ENCODE results near the gene EVI2B. TPM values are rescaled to one million over a fixed set of nuclear protein-coding genes. Genes with fewer than 3 reads are reported as not detected.
"Not testable (repeated sequence)": the region's sequence is repeated elsewhere in the genome, so short reads cannot be mapped to it uniquely, and the experiment has no call there.

Gene EVI2B
- total and polyA plus RNA-seq, 9 donors = 1.7 to 31.9 (median 3.0) TPM

DNA sequence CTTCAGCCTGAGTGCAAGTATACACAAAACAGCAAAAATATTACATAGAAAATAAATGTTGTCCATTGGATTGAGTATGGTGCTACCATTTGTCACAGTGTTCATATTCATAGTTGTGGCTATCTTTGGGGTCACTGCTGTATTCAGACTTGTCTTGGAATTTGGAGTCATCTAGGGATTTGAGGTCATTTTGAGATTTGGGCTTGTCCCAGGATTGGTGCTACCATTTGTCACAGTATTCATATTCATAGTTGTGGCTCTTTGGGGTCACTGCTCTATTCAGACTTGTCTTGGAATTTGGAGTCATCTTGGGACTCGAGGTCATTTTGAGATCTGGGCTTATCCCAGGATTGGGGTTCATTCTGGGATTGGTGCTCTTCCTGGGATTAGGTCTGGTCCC, 41.6 kb downstream of the EVI2B start:
- Histone ChIP-seq H3K36me3 (no peaks in the 10 kb centered on the region), H3K27ac (no peak overlapping the region), H3K4me3 (no peak overlapping the region), H3K9me3 (no peaks in the 10 kb centered on the region), H3K4me1 (ENCODE audit: insufficient read depth) (no peaks in the 10 kb centered on the region), H3K27me3 (no peaks in the 10 kb centered on the region)
- intact Hi-C loops (cut with DNase I) = no loop called here
- 83 to 96% (median 91%) methylated on average over 1 of the region's 1 CpG for WGBS, 3 donors
- TF ChIP-seq POLR2A (IDR thresholded peaks at IDR 0.05) (no peak), EP300 (IDR thresholded peaks at IDR 0.05) (no peak), CTCF (IDR thresholded peaks at IDR 0.05) (no peak)
- DNase-seq = no peak

DNA sequence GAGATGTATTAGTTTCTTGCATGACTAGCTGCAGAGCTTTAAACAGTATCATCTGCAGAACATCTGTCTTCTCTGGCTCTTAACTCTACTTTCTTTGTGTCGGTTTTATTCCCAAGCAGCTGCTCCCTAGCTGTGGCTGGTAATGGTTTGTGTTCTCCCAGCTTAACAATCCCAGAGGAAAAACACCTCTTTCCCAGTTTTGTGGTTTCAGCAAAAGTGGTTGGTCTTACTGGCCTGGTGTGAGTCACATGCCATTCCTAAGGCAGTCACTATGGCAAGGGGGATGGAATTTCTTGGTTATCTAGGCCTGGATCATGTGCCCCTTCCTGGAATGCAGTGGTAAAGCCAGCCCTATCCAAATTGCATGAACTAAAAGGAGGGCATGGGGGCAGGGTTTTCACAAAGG, 44.3 kb downstream of the EVI2B start:
- 4 to 15% (median 11%) methylated on average over 1 of the region's 1 CpG for WGBS, 3 donors
- Histone ChIP-seq H3K4me3 (no peak overlapping the region), H3K27ac (no peak overlapping the region), H3K4me1 (ENCODE audit: insufficient read depth) (no peaks in the 10 kb centered on the region), H3K9me3 (no peaks in the 10 kb centered on the region), H3K36me3 (no peaks in the 10 kb centered on the region), H3K27me3 (no peaks in the 10 kb centered on the region)
- no peak for TF ChIP-seq POLR2A (IDR thresholded peaks at IDR 0.05)
- no peak for TF ChIP-seq EP300 (IDR thresholded peaks at IDR 0.05)
- no peak for TF ChIP-seq CTCF (IDR thresholded peaks at IDR 0.05)
- DNase-seq = no peak
- intact Hi-C loops (cut with DNase I) = no loop called here

DNA sequence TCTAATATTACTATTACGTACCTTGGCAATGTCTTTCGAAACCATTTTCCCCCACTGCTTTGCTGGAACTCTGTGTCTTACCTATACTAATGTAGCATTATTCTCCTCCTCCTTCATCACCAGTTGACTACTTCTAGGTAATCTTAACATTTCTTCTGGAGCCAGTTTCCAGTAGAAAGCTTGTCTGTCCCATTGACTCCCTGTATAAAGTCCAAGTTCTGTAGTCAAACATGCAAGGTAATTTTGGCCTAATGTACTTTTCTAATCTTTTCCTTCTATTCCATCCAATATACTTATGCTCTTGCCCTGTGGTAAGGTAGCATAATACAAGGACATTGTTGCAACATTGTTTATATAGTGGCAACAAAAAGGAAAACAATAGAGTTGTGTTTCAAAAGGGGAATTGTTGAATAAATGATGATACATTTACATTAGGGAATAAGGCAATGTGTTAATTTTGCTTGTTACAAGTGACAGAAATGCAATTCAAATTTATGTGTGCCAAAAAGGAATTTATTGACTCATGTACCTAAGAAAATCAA, 44.7 kb downstream of the EVI2B start:
- no peaks in the 10 kb centered on the region for H3K27me3 ChIP-seq
- no peak for DNase-seq
- H3K27ac ChIP-seq = no peak overlapping the region
- 95 to 99% (median 99%) methylated on average over 2 of the region's 2 CpGs for WGBS, 3 donors
- H3K36me3 ChIP-seq = no peaks in the 10 kb centered on the region
- TF ChIP-seq EP300 (IDR thresholded peaks at IDR 0.05) (no peak), POLR2A (IDR thresholded peaks at IDR 0.05) (no peak), CTCF (IDR thresholded peaks at IDR 0.05) (no peak)
- no peaks in the 10 kb centered on the region for H3K4me1 ChIP-seq (ENCODE audit: insufficient read depth)
- intact Hi-C loops (cut with DNase I) = no loop called here
- H3K4me3 ChIP-seq = no peak overlapping the region
- no peaks in the 10 kb centered on the region for H3K9me3 ChIP-seq

DNA sequence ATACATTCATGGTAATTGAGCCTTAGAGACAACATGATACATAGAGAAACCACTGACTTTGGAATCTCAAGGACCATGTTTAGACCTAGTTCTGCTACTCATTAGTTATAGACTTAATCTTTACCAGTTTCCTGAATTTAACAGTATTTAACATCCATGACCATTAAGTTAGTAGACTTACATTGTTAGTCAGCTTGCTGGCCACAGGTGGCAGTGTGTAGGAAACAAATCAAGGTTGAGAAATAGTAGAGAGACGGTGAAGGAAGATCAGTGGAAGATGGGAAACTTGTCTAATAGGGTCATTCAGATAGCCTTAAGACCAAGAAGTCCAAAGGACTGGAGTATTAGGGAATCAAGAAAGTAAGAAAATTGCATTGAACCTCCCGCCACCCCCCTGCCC, 47.8 kb downstream of the EVI2B start:
- H3K9me3 ChIP-seq = no peaks in the 10 kb centered on the region
- no peaks in the 10 kb centered on the region for H3K27me3 ChIP-seq
- DNase-seq = no peak
- 95 to 100% (median 97%) methylated on average over 2 of the region's 2 CpGs for WGBS, 3 donors
- no peak overlapping the region for H3K4me3 ChIP-seq
- H3K4me1 ChIP-seq (ENCODE audit: insufficient read depth) = no peaks in the 10 kb centered on the region
- intact Hi-C loops (cut with DNase I) = no loop called here
- no peak overlapping the region for H3K27ac ChIP-seq
- H3K36me3 ChIP-seq = no peaks in the 10 kb centered on the region
- no peak for TF ChIP-seq EP300 (IDR thresholded peaks at IDR 0.05)
- TF ChIP-seq CTCF (IDR thresholded peaks at IDR 0.05) = no peak
- no peak for TF ChIP-seq POLR2A (IDR thresholded peaks at IDR 0.05)

DNA sequence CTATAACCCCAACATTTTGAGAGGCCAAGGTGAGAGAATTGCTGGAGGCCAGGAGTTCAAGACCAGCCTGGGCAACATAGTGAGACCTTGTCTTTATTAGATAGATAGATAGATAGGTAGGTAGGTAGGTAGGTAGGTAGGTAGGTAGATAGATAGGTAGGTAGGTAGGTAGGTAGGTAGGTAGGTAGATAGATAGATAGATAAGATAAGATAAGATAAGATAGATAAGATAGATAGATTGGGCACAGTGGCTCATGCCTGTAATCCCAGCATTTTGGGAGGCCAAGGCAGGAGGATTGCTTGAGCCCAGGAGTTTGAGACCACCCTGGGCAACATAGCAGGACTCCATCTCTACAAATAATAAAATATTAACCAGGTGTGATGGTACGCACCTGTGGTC, 50.9 kb downstream of the EVI2B start:
- H3K4me3 ChIP-seq; DNase-seq; H3K9me3 ChIP-seq; intact Hi-C loops (cut with DNase I); H3K27me3 ChIP-seq; H3K36me3 ChIP-seq; H3K4me1 ChIP-seq (ENCODE audit: insufficient read depth); H3K27ac ChIP-seq: not testable (repeated sequence)
- WGBS, 3 donors = 95 to 100% (median 97%) methylated on average over 1 of the region's 1 CpG

Data from ovary (tissue), 9 donors.